NCI-H2029 (cell line): ENCODE data around the gene TMEM63C.
"Not testable (repeated sequence)": the region's sequence is repeated elsewhere in the genome, so short reads cannot be mapped to it uniquely, and the experiment has no call there.

Source experiments
- DNase-seq: peaks from one replicate; lab custom pipeline; 2025; lab: John Stamatoyannopoulos, UW

Gene TMEM63C

DNA sequence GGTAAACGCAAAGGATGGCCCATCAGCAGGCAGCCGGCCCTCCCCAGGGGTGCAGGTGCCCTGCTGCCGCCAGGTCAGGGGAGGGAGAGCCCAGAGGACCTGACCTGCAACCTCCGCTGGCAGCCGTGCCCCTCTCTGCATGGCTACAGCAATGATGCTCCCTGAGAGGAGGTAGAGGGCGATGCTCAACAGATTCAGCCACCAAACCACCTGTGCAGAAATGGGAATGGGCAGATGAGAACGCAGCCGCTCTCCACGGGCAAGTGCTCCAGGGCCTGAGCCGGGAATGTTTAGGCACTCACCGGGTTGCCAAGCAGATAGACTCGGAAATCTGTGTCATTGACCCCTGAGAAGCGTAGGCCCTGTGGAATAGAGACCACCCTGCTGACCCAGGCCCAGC is 98.1 kb downstream of the TMEM63C start:
- DNase-seq: no peak

DNA sequence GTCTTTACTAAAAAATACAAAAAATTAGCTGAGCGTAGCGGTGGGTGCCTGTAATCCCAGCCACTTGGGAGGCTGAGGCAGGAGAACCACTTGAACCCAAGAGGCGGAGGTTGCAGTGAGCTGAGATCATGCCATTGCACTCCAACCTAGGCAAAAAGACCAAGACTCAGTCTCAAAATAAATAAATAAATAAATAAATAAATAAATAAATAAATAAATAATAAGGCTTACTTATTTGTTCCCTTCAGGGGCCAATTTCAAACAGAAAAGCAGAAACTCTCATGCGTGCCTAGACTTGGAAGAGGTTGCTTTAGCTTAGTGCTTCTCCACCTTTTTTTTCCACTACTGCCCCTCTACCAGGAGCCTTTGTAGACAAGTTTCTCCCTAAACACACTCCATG is 99.3 kb downstream of the TMEM63C start:
- not testable (repeated sequence) for DNase-seq

DNA sequence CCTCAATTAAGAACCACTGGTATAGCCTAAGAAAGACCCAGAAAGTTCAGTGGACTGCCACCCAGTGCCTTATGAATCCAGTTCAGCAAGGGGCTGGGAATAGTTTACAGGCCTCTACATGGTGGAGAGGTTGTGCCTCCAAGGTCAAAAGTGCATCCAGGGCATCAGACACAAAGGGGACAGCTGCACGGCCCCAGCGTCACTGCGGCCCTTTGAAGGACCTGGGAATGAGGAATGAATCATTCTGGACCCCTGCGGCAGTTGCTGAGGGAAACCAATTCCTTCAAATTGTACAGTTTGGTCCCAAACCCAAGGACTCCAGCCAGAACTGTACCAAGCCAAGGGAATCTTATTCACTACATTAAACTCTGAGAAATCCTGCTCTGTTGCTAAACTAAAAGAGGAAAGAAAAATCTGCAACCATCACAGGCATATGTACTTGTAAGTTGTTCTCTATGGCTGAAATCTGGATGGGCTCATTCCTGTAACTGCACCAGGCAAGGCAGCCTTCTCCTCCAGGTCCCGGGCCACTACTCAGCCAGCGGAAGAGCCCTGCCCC is 100.3 kb downstream of the TMEM63C start:
- DNase-seq: no peak

DNA sequence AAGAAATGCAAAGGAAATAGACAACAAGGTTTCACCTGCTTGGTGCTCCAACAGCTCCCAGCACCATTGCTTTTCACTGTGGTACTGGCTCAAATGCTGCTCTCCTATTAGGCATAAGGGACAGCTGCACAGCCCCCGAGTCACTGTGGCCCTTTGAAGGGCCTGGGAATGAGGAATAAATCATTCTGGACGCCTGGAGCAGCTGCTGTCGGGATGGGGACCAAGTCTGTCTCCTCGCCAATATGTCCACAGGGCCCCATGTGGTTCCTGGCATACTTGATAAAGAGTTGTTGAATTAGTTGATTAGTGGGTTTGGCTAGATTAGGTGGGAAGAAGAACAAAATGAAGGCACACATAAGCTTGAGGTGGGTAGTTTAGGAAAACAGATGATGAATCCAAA is 102.5 kb downstream of the TMEM63C start:
- DNase-seq: no peak

DNA sequence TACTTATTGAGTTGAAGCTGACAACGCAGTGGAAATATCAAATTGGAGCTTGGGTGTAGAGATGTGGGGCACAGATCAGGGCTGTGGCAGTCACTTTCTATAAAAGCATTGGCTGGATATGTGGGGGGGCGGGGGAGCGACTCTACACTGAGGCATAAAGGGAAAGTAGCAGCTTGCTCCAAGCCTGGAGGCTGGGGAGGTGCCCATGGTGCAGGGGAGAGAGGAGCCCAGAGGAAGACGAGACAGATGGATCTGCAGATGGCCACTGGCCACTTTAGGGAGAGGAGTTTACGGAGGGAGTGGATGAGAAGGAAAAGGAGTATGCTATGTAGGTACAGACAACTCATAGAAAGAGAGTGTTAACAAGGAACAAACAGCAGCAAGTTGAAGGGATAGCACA is 102.9 kb downstream of the TMEM63C start:
- no peak for DNase-seq

DNA sequence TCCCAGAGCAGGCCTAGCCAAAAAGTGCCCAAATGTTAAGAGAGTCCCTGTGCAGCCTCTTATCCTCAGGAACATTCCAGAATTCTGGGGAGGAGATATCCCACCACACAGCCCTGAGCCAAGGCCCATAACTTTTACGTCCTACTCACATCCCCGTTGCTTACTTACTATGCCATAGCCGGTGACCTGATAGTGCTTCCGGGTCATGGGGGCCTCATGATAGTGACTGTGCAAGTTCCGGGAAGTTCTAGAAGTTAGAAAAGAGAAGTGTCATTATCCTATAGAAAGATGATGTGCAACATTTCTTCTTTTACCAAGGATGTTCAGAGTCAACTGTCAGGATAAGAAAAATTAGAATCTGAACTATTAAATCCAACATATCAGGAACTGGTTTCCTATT is 105.0 kb downstream of the TMEM63C start:
- no peak for DNase-seq

DNA sequence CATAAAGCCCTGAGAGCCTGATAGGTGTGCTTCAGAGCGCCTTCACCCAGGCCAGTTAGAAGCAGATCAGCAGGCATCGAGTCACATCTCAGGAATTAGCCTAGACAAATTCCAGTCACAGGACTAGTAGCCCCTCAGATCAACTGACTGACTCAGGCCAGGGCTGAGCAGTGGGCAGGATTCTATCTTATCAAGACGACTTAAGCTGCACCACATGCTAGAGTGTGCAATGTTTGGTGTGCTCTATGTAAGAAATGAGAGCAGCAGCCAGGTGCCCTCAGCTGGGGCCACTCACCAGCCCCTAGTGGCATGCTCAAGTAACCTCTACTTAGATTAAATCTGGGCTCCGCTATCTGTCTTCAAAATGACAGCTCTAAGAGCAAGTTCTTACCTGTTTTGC is 109.1 kb downstream of the TMEM63C start:
- no peak for DNase-seq

DNA sequence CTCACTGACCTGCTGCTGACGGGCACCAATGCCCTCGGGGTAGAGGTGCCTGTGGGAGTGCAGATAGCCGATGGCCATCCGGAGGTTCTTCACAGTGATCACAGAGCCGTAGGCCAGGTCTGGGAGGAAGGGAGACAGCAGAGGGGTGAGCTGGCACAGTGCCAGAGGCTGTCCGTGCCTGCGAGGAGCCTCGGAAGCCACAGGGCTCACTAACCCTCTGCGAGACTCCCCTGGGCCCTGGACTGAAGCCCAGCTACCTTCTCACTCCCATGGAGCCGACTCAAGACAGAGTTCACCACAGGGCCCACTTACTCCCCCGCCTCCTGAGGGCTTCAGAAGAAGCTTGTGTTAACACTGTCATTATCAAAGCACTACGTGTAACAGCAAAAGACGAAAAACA is 114.6 kb downstream of the TMEM63C start:
- DNase-seq: no peak

DNA sequence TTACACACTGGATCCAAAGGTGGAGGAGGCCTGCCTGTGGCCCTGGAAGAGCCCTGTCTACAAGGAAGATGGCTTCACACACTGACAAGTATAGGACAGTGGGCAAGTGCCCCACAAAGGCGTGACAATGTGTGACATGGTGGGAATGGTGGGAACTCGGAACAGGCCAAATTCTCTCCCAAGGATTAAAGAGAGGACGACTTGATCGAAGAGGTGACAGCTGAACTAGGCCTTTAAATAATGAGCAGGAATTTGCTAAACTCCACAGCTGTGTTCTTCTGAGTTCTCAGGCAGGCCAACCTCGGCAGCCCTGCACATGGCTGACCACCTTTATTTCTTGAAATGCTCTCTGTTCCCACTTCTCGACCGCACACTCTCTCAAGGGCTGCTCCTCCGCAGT is 115.3 kb downstream of the TMEM63C start:
- DNase-seq: no peak

DNA sequence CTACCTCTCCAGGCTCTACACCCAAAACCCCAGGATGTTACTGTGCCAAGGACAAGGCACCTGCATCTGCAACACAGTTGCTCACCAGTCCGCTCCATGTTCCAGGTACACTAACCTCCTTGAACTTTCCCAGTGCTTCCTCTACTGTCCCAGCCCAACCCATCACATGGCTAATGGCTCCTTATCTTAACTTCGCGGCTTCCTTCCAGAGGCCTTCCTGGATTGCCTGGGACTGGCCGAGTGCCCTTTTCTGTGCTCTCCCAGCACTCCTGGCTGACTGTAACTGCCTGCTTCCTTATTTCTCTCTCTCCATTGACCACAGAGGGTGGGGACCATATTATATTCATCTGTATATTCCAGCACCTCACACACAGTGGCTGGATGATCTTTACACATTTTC is 118.2 kb downstream of the TMEM63C start:
- DNase-seq: no peak

DNA sequence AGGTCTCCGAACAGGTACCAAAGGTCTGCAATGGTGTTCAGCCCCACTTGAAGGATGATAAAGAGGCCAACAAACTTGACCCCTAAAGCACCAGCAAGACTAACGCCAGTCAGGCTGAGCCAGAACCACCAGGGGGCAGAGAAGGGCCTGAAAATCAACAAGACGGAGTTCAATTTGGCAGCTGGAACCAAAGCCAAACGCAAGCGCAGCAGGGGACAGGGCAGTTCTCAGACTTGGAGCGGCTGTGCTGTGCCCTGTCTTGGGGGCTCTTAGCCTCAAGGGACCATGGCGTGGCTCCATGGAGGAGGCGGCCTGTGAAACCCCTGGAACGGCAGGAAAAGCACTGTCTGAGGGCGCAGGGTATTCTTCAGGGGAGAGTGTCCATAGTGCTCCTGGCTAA is 119.5 kb downstream of the TMEM63C start:
- DNase-seq: no peak

DNA sequence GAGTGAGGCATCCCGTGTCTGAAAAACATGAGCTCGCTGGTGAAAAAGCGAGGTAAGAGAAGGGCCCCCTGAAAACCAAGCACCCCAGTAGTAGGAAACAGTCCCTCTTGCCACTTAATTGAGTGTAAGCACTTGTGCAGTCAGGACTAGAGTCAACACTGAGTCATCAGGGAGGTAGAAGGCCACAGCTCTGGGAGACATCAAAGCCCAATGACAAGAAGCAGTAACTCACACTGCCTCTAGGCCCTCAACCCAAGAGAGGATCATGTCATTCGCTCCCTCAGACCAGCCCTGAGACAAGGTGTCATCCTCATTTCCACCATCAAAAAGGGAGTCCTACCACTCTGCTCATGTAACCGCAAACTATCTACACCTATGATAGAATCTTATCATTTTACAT is 121.3 kb downstream of the TMEM63C start:
- no peak for DNase-seq

DNA sequence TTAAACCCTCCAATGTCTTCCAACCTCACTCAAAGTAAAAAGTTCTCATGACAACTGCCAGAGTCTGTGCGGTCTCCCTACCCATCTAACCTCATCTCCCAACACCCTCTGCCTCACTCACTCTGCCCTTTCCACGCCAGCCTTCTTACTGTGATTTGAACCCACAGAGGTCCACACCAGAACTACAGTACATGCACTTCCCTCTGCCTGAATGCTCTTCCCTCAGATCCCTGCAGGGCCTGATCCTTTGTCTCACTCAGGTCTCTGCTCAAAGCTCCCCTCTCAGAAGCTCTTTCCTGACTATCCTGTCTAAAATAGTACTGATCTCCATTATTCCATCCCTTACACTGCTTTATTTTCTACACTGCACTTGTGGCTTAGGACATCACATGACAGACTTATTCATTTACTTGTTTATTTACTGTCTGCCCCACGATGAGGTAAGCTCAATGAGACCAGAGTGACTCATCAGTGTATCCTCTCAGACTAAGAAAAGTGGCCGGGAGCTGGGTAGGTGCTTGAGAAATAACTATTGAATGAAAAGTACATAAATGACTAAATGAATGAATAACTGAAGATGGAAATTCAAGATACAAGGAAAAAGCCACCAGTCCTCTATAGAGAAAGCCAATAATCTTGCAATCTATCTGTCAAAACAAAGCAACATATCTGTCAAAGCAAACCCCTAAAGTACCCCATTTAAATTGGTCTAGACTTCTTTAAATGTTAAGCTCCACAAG is 122.0 kb downstream of the TMEM63C start:
- peak; percentile 73 for DNase-seq

DNA sequence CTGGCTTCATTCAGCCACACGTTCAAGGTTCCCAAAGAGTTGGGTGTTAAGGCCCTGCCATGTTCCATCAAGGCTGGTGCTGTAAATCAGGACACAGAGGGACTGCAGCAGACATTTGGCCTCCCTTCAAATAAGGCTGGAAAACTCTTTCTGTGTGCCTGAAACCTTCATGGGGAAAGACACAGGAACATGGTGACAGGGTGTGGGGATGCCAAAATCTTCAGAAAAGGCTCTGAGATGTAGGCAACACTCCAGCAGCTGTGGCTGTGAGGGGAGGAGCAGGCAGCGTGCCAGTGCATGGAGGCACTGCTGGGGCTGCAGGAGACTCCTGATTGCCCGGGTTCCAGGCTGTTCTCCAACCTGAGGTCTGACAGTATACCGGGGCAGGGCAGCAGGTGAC is 124.1 kb downstream of the TMEM63C start:
- no peak for DNase-seq

DNA sequence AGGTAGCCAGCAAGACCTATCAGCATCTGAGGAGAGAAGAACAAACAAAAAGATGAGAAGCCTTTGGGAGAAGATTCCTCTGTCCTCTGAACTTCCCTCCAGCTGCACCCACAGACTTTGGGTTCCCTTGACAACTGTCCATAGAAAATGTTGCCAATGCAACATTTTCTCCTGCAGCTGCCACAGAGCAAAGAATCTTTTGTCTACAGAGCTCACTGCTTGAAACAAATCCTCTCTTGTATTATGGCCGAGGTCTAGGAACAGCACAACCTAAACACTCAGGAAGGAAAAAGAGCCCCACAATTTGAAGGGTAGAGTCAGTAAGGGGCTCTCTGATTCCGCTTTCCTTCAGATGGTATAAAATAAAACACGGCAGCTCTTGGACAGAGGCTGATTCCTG is 124.8 kb downstream of the TMEM63C start:
- DNase-seq: no peak

DNA sequence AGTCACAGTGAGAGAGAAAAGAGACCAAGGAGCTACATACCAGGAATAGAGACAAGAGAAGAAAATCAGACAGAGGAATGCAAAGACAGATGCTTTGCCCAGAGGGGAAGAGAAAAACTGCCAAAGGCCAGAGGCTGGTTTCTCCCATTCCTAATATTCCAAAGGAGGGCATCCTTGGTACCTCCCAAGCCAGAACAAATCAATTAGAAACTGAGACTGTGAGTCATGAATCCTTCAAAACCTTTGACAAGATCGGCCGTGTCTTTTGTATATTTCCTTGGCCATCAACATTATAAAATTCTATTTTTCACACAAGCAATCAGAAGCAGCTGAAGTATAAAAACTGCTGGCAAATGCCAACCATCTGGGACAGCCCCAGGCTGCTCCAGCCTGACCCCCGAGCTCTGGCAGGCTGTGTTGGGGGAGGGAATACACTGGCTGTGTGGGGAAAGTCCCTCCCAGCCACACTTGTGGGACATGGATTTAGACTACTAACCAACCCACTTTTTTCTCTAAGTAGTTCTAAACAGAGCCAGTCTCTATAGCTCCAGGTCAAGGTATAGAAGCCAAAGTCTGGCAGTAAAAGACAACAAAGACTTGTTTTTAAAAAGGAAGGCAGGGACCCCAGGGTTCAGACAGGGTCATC is 125.4 kb downstream of the TMEM63C start:
- DNase-seq: no peak
